Cardiac fibroblast (primary cell): ENCODE results near the gene MARK3.
A peak's percentile ranks its signal among the peaks of the same experiment; 100 is the strongest.

Source experiments
- DNase-seq, 2 donors: peaks; one replicate each; pipeline versions ENCODE4 v3.0.0 to v3.0.0-alpha.2; 2010; ENCODE audit warnings: low read depth in 2 of 2
- H3K4me3 ChIP-seq, 2 donors: replicated peaks in 1 of 2; 1 replicate in 1 of 2; 2 replicates in 1 of 2; pipeline ENCODE4 v1.5.1; 2011; ENCODE audit warnings: low read depth in 2 of 2, low read length in 2 of 2, mild to moderate bottlenecking in 2 of 2, moderate library complexity in 1 of 2
- TF ChIP-seq, protein P1 (sequence below): IDR thresholded peaks from one replicate; pipeline ENCODE4 v1.5.1; 2011; ENCODE audit warnings: low read depth, mild to moderate bottlenecking, low read length, inconsistent platforms

MARK3 gene

DNA sequence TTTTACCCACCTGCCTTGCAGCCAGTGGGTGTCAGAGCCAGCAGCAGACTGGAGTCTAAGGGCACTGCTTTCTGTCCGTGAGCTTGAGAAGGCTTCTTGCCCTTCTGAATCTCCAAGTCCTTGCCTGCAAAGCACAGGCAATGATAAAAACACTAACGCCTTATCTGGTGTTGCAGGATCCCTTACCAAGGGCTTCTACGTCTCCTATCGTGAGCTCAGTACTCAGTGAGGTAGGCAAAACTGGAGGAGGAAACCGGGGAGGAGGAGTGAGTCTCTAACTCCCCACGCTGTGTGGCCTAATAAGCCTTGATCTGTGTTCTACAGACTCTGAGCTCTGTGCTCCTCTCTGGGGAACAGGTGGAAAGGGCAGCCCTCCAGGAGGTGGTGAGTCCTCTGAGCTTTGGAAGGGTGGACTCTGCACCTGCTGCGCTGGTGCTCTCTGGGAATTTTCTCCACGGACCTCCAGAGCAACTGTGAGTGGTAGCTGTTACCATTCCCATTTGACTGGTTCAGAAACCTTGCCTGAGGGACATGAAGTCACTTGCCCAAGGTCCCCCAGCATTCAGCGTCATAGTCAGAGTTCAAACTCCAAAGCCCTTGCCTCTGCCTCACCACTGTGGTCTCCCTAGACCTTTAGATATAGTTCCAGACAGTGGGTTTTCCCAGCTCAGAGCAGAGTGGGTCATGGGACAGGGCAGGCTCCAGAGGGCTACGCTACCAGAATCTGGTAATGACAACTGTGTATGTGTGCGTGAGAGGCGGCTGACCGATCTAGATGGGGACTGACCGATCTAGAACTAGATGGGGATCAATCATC is 7.0 kb upstream of the MARK3 start:
- TF ChIP-seq, protein P1, sequence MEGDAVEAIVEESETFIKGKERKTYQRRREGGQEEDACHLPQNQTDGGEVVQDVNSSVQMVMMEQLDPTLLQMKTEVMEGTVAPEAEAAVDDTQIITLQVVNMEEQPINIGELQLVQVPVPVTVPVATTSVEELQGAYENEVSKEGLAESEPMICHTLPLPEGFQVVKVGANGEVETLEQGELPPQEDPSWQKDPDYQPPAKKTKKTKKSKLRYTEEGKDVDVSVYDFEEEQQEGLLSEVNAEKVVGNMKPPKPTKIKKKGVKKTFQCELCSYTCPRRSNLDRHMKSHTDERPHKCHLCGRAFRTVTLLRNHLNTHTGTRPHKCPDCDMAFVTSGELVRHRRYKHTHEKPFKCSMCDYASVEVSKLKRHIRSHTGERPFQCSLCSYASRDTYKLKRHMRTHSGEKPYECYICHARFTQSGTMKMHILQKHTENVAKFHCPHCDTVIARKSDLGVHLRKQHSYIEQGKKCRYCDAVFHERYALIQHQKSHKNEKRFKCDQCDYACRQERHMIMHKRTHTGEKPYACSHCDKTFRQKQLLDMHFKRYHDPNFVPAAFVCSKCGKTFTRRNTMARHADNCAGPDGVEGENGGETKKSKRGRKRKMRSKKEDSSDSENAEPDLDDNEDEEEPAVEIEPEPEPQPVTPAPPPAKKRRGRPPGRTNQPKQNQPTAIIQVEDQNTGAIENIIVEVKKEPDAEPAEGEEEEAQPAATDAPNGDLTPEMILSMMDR, result no peak
- no peak overlapping the region for H3K4me3 ChIP-seq
- no peak for DNase-seq

- no peak overlapping the region for H3K4me3 ChIP-seq
- peak in 1 of 2 donors; percentile 55 for DNase-seq
- TF ChIP-seq, protein P1, result no peak
These were observed 4.4 kb upstream of the MARK3 start for GRCh38 chr14:103380719-103381377.

- DNase-seq, result peak; percentile 72 to 88
- TF ChIP-seq, protein P1, result no peak
- no peak overlapping the region for H3K4me3 ChIP-seq
These were observed 2.8 kb upstream of the MARK3 start for GRCh38 chr14:103382376-103382775.

- TF ChIP-seq, protein P1, result no peak
- peak overlapping the region; percentile 91 to 92 for H3K4me3 ChIP-seq
- no peak for DNase-seq
These were observed 614 bp upstream of the MARK3 start for GRCh38 chr14:103384450-103385151.

GRCh38 chr14:103385929-103386712 is 906 bp downstream of the MARK3 start:
- peak in 1 of 2 donors; percentile 46 for DNase-seq

More at GRCh38 chr14:103385929-103386712, 906 bp downstream of the MARK3 start:
- TF ChIP-seq, protein P1, result no peak
- H3K4me3 ChIP-seq, result peak overlapping the region; percentile 91 to 92
